Measurements from ENCODE around the gene CPHXL. TPM values are rescaled to one million over a fixed set of nuclear protein-coding genes. Genes with fewer than 3 reads are reported as not detected.

CPHXL gene
- total RNA-seq, 1 experiment from 2014 or later, result not detected

DNA sequence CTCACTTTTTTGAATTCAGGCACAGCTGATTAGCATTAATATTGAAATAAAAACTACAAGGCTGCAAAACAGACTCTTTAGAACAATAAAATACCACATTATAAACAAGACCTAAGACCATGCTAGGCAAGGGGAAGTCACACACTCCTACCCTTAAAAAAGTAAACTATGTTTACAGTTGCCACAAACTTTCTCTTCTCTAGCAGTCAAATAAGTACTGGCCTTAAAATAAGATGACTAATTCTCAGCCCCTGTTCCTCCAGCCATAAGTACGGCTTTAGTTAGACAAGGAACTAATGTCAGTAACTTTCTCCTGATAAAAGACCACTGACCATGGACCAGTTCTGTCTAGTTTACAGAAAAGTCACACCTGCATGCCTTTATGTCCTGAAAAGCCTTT is 19.5 kb upstream of the CPHXL start:
- Histone ChIP-seq H4K8ac (replicated peaks; ENCODE audit: insufficient read length, low read depth, low read length) (no peak overlapping the region), H3K27ac (ENCODE audit: insufficient read length, low read depth, low read length) (no peak overlapping the region), H3K18ac (ENCODE audit: insufficient read length, low read depth, low read length) (no peak overlapping the region), H3K23me2 (ENCODE audit: insufficient read length, low read depth, low read length, poor library complexity, severe bottlenecking) (no peaks in the 10 kb centered on the region), H2BK12ac (ENCODE audit: insufficient read length, low read depth, low read length) (no peak overlapping the region), H3K56ac (ENCODE audit: insufficient read length, low read depth, low read length) (no peak overlapping the region), H2BK120ac (ENCODE audit: low read depth, low read length, poor library complexity, severe bottlenecking) (no peak overlapping the region), H2BK15ac (ENCODE audit: low read depth, low read length) (no peak overlapping the region), H3K23ac (ENCODE audit: insufficient read length, low read depth, low read length) (no peak overlapping the region), H2BK20ac (ENCODE audit: low read depth, low read length, poor library complexity, severe bottlenecking) (no peak overlapping the region), H3K79me2 (ENCODE audit: insufficient read depth, low read length) (no peaks in the 10 kb centered on the region), H4K5ac (ENCODE audit: insufficient read length, low read depth, low read length) (no peak overlapping the region), H3K4me2 (ENCODE audit: insufficient read depth, insufficient read length, low read length) (no peak overlapping the region), H3T11ph (ENCODE audit: low read length) (no peak overlapping the region), H2BK5ac (ENCODE audit: insufficient read length, low read length) (no peak overlapping the region), H3K79me1 (ENCODE audit: insufficient read depth, low read depth, low read length, poor library complexity, severe bottlenecking) (no peaks in the 10 kb centered on the region), H3K4me1 (ENCODE audit: insufficient read depth, low read length) (no peaks in the 10 kb centered on the region), H3K9ac (ENCODE audit: extremely low read depth, insufficient read length, low read length) (no peak overlapping the region), H3K9me3 (ENCODE audit: control insufficient read depth, low read depth, low read length) (peaks cover 6% of the 10 kb centered on the region), H3K14ac (ENCODE audit: insufficient read depth, low read length) (no peak overlapping the region), H3K4ac (ENCODE audit: low read depth, low read length) (no peak overlapping the region), H2AFZ (ENCODE audit: low read length) (no peak overlapping the region), H4K91ac (ENCODE audit: insufficient read length, low read depth, low read length) (no peak overlapping the region), H2AK5ac (ENCODE audit: insufficient read length, low read length) (no peak overlapping the region), H3K27me3 (ENCODE audit: insufficient read depth, low read length) (no peaks in the 10 kb centered on the region), H4K20me1 (ENCODE audit: control insufficient read depth, insufficient read depth, insufficient read length) (no peaks in the 10 kb centered on the region)
- WGBS (ENCODE audit: extremely low coverage, insufficient read length, low lambda C conversion rate), result no CpG with 5 or more reads among the region's 1 CpG
- Mint-ChIP-seq H3K4me1 (no peaks in the 10 kb centered on the region), H3K27ac (no peak overlapping the region), H3K4me3 (no peak overlapping the region), H3K9me3 (peaks cover 52 to 60% of the 10 kb centered on the region in 2 experiments), H3K36me3 (ENCODE audit: insufficient read depth in 1 of 3, low read depth in 3 of 3) (peaks cover 6 to 16% (median 13%) of the 10 kb centered on the region in 3 experiments; a peak in 6 of 7 replicates), H3K27me3 (ENCODE audit: low read depth) (peaks cover 16% of the 10 kb centered on the region)
- no peak for DNase-seq
- TF ChIP-seq, protein P1, sequence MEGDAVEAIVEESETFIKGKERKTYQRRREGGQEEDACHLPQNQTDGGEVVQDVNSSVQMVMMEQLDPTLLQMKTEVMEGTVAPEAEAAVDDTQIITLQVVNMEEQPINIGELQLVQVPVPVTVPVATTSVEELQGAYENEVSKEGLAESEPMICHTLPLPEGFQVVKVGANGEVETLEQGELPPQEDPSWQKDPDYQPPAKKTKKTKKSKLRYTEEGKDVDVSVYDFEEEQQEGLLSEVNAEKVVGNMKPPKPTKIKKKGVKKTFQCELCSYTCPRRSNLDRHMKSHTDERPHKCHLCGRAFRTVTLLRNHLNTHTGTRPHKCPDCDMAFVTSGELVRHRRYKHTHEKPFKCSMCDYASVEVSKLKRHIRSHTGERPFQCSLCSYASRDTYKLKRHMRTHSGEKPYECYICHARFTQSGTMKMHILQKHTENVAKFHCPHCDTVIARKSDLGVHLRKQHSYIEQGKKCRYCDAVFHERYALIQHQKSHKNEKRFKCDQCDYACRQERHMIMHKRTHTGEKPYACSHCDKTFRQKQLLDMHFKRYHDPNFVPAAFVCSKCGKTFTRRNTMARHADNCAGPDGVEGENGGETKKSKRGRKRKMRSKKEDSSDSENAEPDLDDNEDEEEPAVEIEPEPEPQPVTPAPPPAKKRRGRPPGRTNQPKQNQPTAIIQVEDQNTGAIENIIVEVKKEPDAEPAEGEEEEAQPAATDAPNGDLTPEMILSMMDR (conservative IDR thresholded peaks at IDR 0.05), result no peak

All from H9 (cell line).